ENCODE measurements around the gene ANXA1.
"Not testable (repeated sequence)": the region's sequence is repeated elsewhere in the genome, so short reads cannot be mapped to it uniquely, and the experiment has no call there.

The ANXA1 gene

GRCh38 chr9:73170185-73170957, 18.7 kb downstream of the ANXA1 start:
- peak in 1 of 3 donors; percentile 10 for DNase-seq

DNA sequence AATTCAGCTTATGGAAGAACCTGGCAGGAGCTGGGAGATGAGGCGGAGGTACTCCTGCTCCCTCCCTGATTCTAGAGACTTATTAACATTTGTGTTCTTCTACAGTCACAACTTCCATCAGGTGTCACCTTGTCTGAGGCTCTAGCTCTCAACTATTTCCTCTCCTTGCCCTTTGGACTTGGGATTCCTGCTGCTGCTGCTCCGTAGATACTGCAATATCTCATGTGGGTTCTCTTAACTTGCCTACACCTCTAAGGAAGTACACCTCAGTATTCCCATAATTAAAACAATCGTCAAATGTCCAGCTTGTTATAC, 21.2 kb downstream of the ANXA1 start:
- DNase-seq: peak in 1 of 3 donors; percentile 16

DNA sequence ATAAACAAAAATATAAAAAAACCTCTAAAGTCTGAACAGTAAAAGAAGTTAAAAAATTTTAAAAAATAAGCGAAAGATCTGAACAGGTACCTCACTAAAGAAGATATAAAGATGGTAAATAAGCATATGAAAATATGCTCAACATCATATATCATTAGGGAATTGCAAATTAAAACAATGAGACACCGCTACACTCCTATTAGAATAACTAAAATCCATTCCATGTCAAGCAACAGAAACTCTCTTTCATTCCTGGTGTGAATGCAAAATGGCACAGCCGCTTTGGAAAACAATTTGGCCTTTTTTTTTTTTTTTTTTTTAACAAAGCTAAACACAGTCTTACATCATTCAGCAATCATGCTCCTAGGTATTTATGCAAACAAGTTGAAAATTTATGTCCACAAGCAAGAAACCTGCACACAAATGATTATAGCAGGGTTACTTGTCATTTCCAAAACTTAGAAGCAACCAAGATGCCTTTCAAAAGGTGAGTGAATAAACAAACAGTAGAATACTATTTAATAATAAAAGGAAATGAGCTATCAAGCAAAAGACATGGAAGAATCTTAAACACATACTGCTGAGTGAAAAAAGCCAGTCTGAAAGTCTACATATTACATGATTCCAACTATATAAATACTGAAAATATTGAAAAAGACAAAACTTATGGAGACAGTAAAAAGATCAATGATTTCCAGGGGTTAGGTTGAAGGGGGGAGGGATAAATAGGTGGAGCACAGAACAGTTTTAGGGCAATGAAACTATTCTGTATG, 22.1 kb downstream of the ANXA1 start:
- DNase-seq: peak in 1 of 3 donors; percentile 22

- DNase-seq: peak in 1 of 3 donors; percentile 12
Observed at GRCh38 chr9:73174330-73174980, 22.8 kb downstream of the ANXA1 start.

DNA sequence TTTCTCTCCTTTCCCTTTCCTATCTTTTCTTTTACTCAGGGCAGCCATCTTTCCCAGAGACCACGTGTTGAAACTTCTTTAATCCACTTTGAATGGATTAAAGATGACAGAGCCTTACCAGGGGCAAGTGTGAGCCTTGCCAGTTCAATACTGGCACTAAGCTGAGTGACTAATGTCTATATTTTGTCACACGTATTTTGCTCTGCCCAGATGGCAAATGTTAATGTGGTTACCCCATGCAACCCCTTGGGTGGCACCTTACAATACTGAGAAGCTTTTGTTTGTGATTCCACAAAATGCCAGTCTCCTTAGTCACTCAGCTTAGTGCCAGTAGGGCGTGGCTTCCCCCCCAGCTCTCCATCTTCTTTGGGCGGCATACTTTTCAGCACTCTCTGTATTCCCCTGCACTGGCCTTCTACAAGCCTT, 24.8 kb downstream of the ANXA1 start:
- DNase-seq: no peak

DNA sequence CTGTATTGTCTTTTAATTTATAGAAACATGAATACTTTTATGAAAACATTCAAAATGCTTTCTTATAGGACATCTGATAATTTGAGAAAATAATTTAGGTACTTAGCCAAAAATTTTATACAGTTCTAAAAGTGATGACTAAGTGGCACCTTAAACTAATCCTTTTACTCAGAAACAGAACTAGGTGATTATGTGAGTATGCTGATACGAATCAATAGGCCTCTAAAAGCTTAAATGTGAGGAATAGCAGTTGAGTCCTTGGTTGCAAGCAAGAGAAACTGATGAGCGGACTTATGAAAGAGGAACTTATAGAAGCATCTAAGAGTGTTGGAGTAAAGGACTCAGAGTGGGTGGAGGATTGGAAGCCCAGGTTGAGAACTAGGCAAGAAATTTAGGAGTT, 26.4 kb downstream of the ANXA1 start:
- DNase-seq: peak in 1 of 3 donors; percentile 7

GRCh38 chr9:73179589-73179988, 27.9 kb downstream of the ANXA1 start:
- peak; percentile 21 to 46 (median 37) for DNase-seq

DNA sequence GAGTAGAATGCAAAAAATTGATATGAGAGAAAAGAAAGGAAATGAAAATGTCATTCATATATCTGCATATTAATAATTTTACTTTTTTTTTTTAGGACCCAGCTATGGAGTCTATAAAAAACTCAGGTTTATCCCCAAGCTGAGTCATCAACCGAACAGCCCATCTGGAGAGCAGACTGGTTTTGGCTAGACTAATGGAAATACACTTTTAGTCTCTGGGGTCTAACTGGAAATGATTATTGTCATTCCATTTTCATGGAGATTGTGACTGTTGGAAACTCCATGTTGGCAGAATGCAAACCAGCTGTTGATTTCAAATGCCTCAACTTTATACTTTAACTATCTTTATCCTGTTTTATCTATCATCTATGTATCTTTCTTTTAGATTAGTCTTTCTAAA, 28.7 kb downstream of the ANXA1 start:
- no peak for DNase-seq

GRCh38 chr9:73182928-73183327, 31.3 kb downstream of the ANXA1 start:
- no peak for DNase-seq

- DNase-seq: no peak
Observed at GRCh38 chr9:73183428-73183827, 31.8 kb downstream of the ANXA1 start.

GRCh38 chr9:73183917-73184861, 32.5 kb downstream of the ANXA1 start:
- peak; percentile 59 to 90 (median 84) for DNase-seq

GRCh38 chr9:73191109-73191508, 39.4 kb downstream of the ANXA1 start:
- not testable (repeated sequence) for DNase-seq

GRCh38 chr9:73194284-73194683, 42.6 kb downstream of the ANXA1 start:
- DNase-seq: no peak

- no peak for DNase-seq
Observed at GRCh38 chr9:73199448-73199847, 47.8 kb downstream of the ANXA1 start.

GRCh38 chr9:73199886-73200285, 48.2 kb downstream of the ANXA1 start:
- DNase-seq: no peak

DNA sequence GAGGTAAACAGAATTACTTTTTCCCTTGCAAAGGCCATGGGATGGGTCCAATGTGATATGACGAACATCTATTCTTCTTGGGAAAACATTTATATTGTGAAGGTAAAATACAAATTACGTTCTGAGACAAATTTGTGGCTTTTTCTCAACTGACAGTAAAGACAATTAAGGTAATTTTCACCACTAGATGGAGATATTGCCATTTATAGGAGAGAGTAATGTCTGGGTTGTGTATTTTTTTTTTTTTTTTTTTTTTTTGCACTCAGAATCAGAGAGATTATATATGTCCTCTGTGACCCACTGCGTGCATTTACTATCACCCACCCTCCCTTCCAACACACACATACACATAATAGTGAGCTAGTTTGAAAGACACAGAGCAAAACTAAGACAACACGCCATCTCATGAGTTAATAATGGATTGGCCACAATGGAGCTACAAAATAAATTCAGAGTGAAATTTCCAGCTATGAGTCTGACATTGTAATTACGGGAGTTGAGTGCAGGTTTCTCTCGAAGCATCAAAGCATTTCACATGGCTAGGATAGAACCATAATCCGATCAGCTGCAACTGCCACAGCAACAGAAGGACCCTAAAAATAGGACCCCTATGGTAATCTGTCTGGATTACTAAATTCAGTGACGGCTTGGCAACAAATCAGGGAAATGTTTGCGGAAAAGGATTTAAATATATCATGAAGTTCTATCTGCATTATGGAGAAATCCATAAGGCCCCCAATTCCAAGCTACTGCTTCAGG, 49.2 kb downstream of the ANXA1 start:
- DNase-seq: peak; percentile 58 to 91 (median 82)

DNA sequence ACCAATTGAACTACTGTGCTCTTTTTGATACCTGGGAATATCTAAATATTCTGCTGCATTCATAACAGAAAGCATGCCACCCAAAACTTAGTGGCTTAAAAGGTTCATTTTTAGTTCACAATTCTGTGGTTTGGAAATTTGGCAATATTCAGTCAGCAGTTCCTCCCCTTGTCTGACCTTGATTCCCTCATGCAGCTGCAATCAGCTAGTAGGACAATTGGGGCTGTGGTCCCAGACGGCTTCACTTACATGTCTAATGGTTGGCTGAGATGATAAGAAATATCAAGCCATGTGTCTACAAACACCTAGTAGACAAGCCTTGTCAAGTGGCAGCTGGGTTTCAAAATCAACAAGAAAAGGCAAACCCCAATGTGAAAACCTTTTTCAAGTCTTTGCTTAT, 51.3 kb downstream of the ANXA1 start:
- DNase-seq: peak; percentile 25 to 42 (median 31)

DNA sequence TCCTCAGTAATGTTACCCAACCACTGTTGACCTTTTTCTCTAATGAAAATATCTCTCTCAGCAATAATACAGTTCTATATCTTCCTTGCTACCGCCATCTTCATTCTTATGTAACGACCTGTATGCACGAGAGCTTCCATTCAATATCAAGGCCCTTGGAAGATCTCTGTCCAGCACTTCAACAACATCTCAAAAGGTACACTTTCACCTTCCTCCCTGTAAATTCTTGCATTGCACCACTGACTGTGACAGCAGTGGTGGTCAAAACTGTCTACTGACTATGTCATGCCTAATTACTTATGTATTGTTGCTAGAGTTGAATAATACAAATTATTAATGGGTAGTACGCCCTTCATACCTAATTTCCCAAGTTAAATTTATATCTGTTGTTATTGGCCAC, 53.3 kb downstream of the ANXA1 start:
- DNase-seq: peak in 2 of 3 donors; percentile 19 to 36

- peak in 2 of 3 donors; percentile 40 to 61 for DNase-seq
Observed at GRCh38 chr9:73206851-73207250, 55.2 kb downstream of the ANXA1 start.

- no peak for DNase-seq
Observed at GRCh38 chr9:73210886-73211666, 59.4 kb downstream of the ANXA1 start.

- no peak for DNase-seq
Observed at GRCh38 chr9:73213300-73213699, 61.6 kb downstream of the ANXA1 start.

All from suppressor macrophage treated with lipopolysaccharide for 1 hour (primary cell).